AG04450 (cell line): ENCODE measurements around the gene OXCT1. TPM values are rescaled to one million over a fixed set of nuclear protein-coding genes. Genes with fewer than 3 reads are reported as not detected.

ENCODE experiments used
- CTCF ChIA-PET: fragments of 300-600, 350-600 bp; formaldehyde crosslinking; extraction: SDS; loops from one replicate; lab custom pipeline; 2022; ENCODE audit warnings: antibody characterized with exemption, inconsistent platforms; lab: Charles Lee
- POLR2A ChIA-PET: fragments of 350-600 bp; formaldehyde crosslinking; extraction: SDS; loops from one replicate; lab custom pipeline; 2021; ENCODE audit warnings: antibody characterized with exemption, inconsistent platforms; lab: Yijun Ruan, JAX
- DNase-seq: peaks from one replicate; pipeline ENCODE4 v3.0.0-alpha.2; 2011; ENCODE audit warnings: low read depth, low spot score
- H3K27ac ChIP-seq: one replicate; pipeline ENCODE4 v1.5.1; 2012; ENCODE audit warnings: low read depth, low read length, control low read depth
- H3K27me3 ChIP-seq: one replicate; pipeline ENCODE4 v1.6.0; 2012; ENCODE audit warnings: low read length; ENCODE audit not compliant: control insufficient read depth, insufficient read depth
- H3K4me3 ChIP-seq: 2 replicates; pipeline ENCODE4 v1.5.1; 2011; ENCODE audit warnings: mild to moderate bottlenecking, low read depth, low read length, control low read depth
- H3K9me3 ChIP-seq: 2 replicates; pipeline ENCODE4 v1.5.1; 2012; ENCODE audit warnings: low read length; ENCODE audit not compliant: control insufficient read depth, insufficient read depth
- CTCF ChIP-seq: IDR thresholded peaks from 2 replicates; pipeline ENCODE4 v1.5.1; 2011; ENCODE audit warnings: low read depth, low read length, control low read depth, inconsistent platforms
- polyA plus RNA-seq: library from polyadenylated mRNA; depleted of rRNA; stranded (reverse); fragments of >200 nt; gene quantifications from 2 replicates; pipeline ENCODE4 v1.2.3, GENCODE V29; 2011

OXCT1 gene
- polyA plus RNA-seq, 1 experiment = 31.7 TPM

- no peak for TF ChIP-seq CTCF
- H3K27ac ChIP-seq = no peak overlapping the region
- peaks cover 4% of the 10 kb centered on the region for H3K27me3 ChIP-seq
- no peak overlapping the region for H3K4me3 ChIP-seq
- CTCF ChIA-PET = interaction anchor here (0.9 kb wide), 1 partner anchor 1739 kb away, joined by 3 read pairs; no protein-coding TSS in a partner anchor
- POLR2A ChIA-PET = no interaction called here
- no peak for DNase-seq
- H3K9me3 ChIP-seq = no peaks in the 10 kb centered on the region
These were observed 21.8 kb upstream of the OXCT1 start for GRCh38 chr5:41892031-41892430.

GRCh38 chr5:41891066-41891707, 21.0 kb upstream of the OXCT1 start:
- ChIA-PET POLR2A (no interaction called here), CTCF (interaction anchor here (0.9 kb wide), 1 partner anchor 1740 kb away, joined by 3 read pairs; no protein-coding TSS in a partner anchor)
- H3K4me3 ChIP-seq = no peak overlapping the region
- peaks cover 4% of the 10 kb centered on the region for H3K27me3 ChIP-seq
- DNase-seq = no peak
- no peak overlapping the region for H3K27ac ChIP-seq
- no peak for TF ChIP-seq CTCF
- H3K9me3 ChIP-seq = no peaks in the 10 kb centered on the region

- CTCF ChIA-PET = interaction anchor here (0.9 kb wide), 1 partner anchor 9 kb away, joined by 3 read pairs; no protein-coding TSS in a partner anchor
- POLR2A ChIA-PET = interaction anchor here (0.6 kb wide), 1 partner anchor 14 kb away, joined by 4 read pairs; no protein-coding TSS in a partner anchor
- TF ChIP-seq CTCF = no peak
These were observed 15.1 kb upstream of the OXCT1 start for GRCh38 chr5:41885286-41885685.

GRCh38 chr5:41883936-41884335, 13.7 kb upstream of the OXCT1 start:
- Histone ChIP-seq H3K27ac (no peak overlapping the region), H3K9me3 (no peaks in the 10 kb centered on the region), H3K27me3 (no peaks in the 10 kb centered on the region), H3K4me3 (no peak overlapping the region)
- CTCF ChIA-PET = no interaction called here
- POLR2A ChIA-PET = no interaction called here
- DNase-seq = no peak
- TF ChIP-seq CTCF = no peak

More at GRCh38 chr5:41885286-41885685, 15.1 kb upstream of the OXCT1 start:
- DNase-seq = no peak
- H3K4me3 ChIP-seq = no peak overlapping the region
- no peaks in the 10 kb centered on the region for H3K27me3 ChIP-seq
- H3K27ac ChIP-seq = no peak overlapping the region
- H3K9me3 ChIP-seq = no peaks in the 10 kb centered on the region

GRCh38 chr5:41883243-41883642, 13.0 kb upstream of the OXCT1 start:
- TF ChIP-seq CTCF = no peak
- CTCF ChIA-PET = no interaction called here
- H3K4me3 ChIP-seq = no peak overlapping the region

More at GRCh38 chr5:41883243-41883642, 13.0 kb upstream of the OXCT1 start:
- Histone ChIP-seq H3K9me3 (no peaks in the 10 kb centered on the region), H3K27me3 (no peaks in the 10 kb centered on the region), H3K27ac (no peak overlapping the region)
- no peak for DNase-seq
- POLR2A ChIA-PET = no interaction called here
